ENCODE measurements around the gene ASPG. TPM values are rescaled to one million over a fixed set of nuclear protein-coding genes. Genes with fewer than 3 reads are reported as not detected.

Gene ASPG
- total and polyA plus RNA-seq, 2 donors (not counting 1 experiment from before 2014, with no cell fraction given), result not detected

- TF ChIP-seq EZH2 (IDR thresholded peaks at IDR 0.05; ENCODE audit: low read length, missing control alignments), result no peak
- no peak for TF ChIP-seq CTCF (conservative IDR thresholded peaks at IDR 0.05 in 1 of 2, IDR thresholded peaks at IDR 0.05 in 1 of 2; ENCODE audit: low read depth in 1 of 2, low read length in 2 of 2)
- Histone ChIP-seq H3K27ac (ENCODE audit: insufficient read depth, low read length) (no peak overlapping the region), H3K9me3 (ENCODE audit: control insufficient read depth, insufficient read depth, low read depth, low read length) (no peaks in the 10 kb centered on the region), H3K27me3 (ENCODE audit: control insufficient read depth, insufficient read depth, low read length) (no peaks in the 10 kb centered on the region), H2AFZ (ENCODE audit: low read length) (no peak overlapping the region), H3K79me2 (ENCODE audit: control insufficient read depth, insufficient read depth, low read length) (no peaks in the 10 kb centered on the region), H3K36me3 (ENCODE audit: control insufficient read depth, insufficient read depth, low read length) (no peaks in the 10 kb centered on the region), H3K4me3 (replicated peaks in 1 of 4; ENCODE audit: control extremely low read depth in 1 of 4, insufficient read depth in 1 of 4, low read depth in 3 of 4, low read length in 4 of 4) (no peak overlapping the region), H3K4me2 (ENCODE audit: extremely low read depth, insufficient read depth, low read length) (no peak overlapping the region), H3K4me1 (ENCODE audit: control insufficient read depth, extremely low read depth, insufficient read depth, low read length) (no peaks in the 10 kb centered on the region), H4K20me1 (ENCODE audit: control insufficient read depth, extremely low read depth, insufficient read depth, low read length) (no peaks in the 10 kb centered on the region), H3K9ac (ENCODE audit: insufficient read depth, low read length) (no peak overlapping the region)
- DNase-seq (ENCODE audit: low read depth in 2 of 2), result no peak
These were observed 2.7 kb upstream of the ASPG start for GRCh38 chr14:104082807-104083206.

DNA sequence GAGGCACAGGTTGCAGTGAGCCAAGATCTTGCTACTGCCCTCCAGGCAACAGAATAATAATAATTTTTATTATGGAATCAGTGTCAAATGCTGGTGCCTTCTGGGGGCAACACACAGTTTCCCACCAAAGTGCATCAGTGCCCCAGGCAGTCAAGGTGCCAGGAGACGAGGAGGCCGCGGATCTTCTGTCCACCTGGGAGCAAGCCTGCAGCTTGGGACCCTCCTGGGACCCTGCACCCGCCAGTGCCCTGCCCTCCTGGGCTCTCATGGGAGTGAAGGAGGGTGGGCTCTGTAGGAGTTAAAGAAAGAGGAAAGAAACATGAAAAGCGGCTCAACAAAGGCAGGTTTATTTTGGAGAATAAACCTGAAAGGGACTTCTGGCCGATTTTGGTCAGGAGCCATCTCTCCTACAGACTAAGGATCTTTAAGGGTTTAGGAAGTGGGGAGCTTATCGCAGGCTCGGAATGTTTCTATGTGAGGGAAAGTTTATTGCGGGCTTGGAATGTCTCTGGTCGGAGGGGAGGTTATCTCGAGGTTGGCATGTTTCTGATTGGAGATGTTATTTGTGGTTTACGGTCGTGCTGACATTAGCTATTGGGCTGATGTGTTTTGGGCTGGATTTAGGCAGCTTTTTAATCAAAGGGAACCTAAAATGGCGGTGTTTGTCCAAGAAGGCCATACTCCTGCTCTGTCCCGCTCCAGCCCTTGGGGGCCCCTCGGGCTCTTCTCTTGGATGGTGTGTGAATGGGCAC lies 1.1 kb upstream of the ASPG start:
- Histone ChIP-seq H4K20me1 (ENCODE audit: control insufficient read depth, extremely low read depth, insufficient read depth, low read length) (no peaks in the 10 kb centered on the region), H3K9ac (ENCODE audit: insufficient read depth, low read length) (no peak overlapping the region), H3K27ac (ENCODE audit: insufficient read depth, low read length) (no peak overlapping the region), H3K9me3 (ENCODE audit: control insufficient read depth, insufficient read depth, low read depth, low read length) (no peaks in the 10 kb centered on the region), H3K4me1 (ENCODE audit: control insufficient read depth, extremely low read depth, insufficient read depth, low read length) (no peaks in the 10 kb centered on the region), H2AFZ (ENCODE audit: low read length) (no peak overlapping the region), H3K4me3 (replicated peaks in 1 of 4; ENCODE audit: control extremely low read depth in 1 of 4, insufficient read depth in 1 of 4, low read depth in 3 of 4, low read length in 4 of 4) (no peak overlapping the region), H3K36me3 (ENCODE audit: control insufficient read depth, insufficient read depth, low read length) (no peaks in the 10 kb centered on the region), H3K79me2 (ENCODE audit: control insufficient read depth, insufficient read depth, low read length) (no peaks in the 10 kb centered on the region), H3K27me3 (ENCODE audit: control insufficient read depth, insufficient read depth, low read length) (no peaks in the 10 kb centered on the region), H3K4me2 (ENCODE audit: extremely low read depth, insufficient read depth, low read length) (no peak overlapping the region)
- TF ChIP-seq EZH2 (IDR thresholded peaks at IDR 0.05; ENCODE audit: low read length, missing control alignments) (no peak), CTCF (conservative IDR thresholded peaks at IDR 0.05 in 1 of 2, IDR thresholded peaks at IDR 0.05 in 1 of 2; ENCODE audit: low read depth in 1 of 2, low read length in 2 of 2) (no peak)
- peak in 1 of 2 donors; percentile 16 for DNase-seq (ENCODE audit: low read depth in 2 of 2)

DNA sequence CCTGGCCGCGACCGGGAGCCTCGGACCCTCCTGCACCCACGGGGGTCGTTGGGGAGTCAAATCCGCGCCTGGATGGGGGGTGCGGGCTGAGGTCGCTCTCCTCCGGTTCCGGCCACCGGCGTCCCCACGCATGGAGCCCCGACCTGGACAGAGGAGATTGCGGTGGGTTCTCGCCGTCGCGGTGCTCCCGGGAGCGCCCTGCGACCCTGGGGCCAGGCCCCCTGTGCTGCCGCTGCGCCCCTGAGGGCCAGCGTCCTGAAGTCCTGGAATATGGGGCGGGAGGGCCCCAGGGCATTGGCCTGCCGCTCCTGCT lies 345 bp downstream of the ASPG start:
- no peaks in the 10 kb centered on the region for H4K20me1 ChIP-seq (ENCODE audit: control insufficient read depth, extremely low read depth, insufficient read depth, low read length)
- H3K27ac ChIP-seq (ENCODE audit: insufficient read depth, low read length), result no peak overlapping the region
- no peak for TF ChIP-seq EZH2 (IDR thresholded peaks at IDR 0.05; ENCODE audit: low read length, missing control alignments)
- no peak for TF ChIP-seq CTCF (conservative IDR thresholded peaks at IDR 0.05 in 1 of 2, IDR thresholded peaks at IDR 0.05 in 1 of 2; ENCODE audit: low read depth in 1 of 2, low read length in 2 of 2)
- no peak for DNase-seq (ENCODE audit: low read depth in 2 of 2)
- no peak overlapping the region for H3K9ac ChIP-seq (ENCODE audit: insufficient read depth, low read length)
- no peak overlapping the region for H2AFZ ChIP-seq (ENCODE audit: low read length)
- no peaks in the 10 kb centered on the region for H3K9me3 ChIP-seq (ENCODE audit: control insufficient read depth, insufficient read depth, low read depth, low read length)
- H3K79me2 ChIP-seq (ENCODE audit: control insufficient read depth, insufficient read depth, low read length), result no peaks in the 10 kb centered on the region
- no peaks in the 10 kb centered on the region for H3K27me3 ChIP-seq (ENCODE audit: control insufficient read depth, insufficient read depth, low read length)
- H3K4me3 ChIP-seq (replicated peaks in 1 of 4; ENCODE audit: control extremely low read depth in 1 of 4, insufficient read depth in 1 of 4, low read depth in 3 of 4, low read length in 4 of 4), result no peak overlapping the region
- no peaks in the 10 kb centered on the region for H3K4me1 ChIP-seq (ENCODE audit: control insufficient read depth, extremely low read depth, insufficient read depth, low read length)
- no peaks in the 10 kb centered on the region for H3K36me3 ChIP-seq (ENCODE audit: control insufficient read depth, insufficient read depth, low read length)
- no peak overlapping the region for H3K4me2 ChIP-seq (ENCODE audit: extremely low read depth, insufficient read depth, low read length)
